Anterior cingulate cortex (tissue), 58 donors: ENCODE results near the gene AIF1.

Experiments
- DNase-seq, 58 donors: peaks; one replicate each; lab custom pipeline; 2025; lab: John Stamatoyannopoulos, UW

Gene AIF1

DNA sequence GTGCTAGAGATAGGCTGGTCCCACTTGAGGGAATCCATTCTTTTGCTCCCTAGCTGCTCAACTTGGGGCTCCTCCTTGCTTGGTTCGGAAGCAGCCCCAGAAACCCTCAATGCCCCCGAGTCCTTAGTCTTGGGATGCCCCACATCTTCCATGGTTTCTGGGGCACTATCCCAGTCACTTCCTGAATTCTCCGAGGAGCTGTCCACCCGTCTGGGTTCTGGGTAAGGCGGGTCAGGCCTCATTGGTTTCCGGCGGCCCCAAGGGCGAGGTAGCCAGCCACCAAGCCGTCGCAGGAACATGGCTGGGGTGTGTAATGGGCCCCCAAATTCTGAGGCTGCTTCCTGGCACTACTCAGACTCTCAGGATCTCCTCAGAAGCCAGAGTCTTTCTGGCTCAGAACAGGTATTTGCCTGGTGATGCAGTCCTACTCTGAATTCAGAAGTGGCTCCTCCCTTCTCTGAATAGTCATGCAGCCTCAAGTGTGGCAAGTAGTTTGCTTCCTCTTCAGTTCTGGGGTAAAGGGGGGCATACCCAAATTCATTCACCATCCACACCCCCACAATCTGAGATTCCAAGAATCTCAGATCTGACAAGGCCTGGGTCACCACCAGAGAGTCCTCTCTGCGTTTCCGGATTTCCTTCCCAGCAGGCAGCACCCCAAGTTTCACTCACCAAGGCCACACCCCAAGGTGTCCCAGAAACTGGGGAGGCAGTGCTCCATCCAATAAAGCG, 44.8 kb downstream of the AIF1 start:
- peak in 1 of 58 donors; percentile 1 for DNase-seq

DNA sequence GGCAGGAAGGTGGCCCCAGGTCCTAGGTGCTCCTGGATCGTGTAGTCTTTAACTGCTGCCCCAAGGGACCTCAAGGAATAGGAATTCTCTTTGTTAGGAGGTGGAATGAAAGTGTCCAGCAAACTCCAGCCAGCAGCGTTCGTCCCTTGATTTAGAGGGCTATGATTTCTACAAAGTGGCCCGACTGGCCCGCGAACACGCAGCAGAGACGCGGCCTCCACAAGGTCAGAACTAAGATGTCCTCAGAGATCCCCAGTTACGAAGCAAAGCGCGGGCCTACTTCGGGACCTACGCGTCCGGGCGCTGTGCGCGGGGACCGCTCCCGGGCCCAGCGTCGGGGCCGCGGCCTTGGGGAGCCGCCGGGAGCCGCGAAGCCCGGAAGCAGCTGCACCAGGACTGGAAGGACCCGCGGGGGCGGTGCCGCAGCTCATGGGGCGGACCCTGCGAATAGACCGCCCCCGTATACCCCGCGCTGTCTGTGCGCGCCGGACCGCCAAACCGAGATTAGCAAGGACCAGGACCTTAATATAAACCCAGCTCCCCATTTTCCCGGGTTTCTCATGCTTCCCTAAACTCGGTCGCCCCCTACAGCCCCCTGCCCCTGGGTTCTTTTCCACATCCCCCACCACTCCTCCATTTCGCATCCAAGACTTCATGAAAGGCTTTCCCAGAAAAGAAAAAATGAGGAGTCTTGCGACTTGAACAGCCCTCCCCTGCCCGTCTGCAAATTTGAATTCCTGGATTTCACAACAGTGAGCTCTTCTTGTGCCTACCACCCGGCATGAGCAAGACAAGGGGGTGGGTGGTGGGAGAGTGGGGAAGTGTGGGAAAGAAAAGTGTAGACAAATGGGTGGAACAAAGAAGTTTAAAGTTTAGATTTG, 45.6 kb downstream of the AIF1 start, which contains the start of gene C6orf47:
Gene C6orf47 (minus strand): TSS at position 398 of the 881 bp plus-strand sequence. CDS start 831 bp downstream, outside the sequence.
- DNase-seq: peak; percentile 10 to 85 (median 65)

DNA sequence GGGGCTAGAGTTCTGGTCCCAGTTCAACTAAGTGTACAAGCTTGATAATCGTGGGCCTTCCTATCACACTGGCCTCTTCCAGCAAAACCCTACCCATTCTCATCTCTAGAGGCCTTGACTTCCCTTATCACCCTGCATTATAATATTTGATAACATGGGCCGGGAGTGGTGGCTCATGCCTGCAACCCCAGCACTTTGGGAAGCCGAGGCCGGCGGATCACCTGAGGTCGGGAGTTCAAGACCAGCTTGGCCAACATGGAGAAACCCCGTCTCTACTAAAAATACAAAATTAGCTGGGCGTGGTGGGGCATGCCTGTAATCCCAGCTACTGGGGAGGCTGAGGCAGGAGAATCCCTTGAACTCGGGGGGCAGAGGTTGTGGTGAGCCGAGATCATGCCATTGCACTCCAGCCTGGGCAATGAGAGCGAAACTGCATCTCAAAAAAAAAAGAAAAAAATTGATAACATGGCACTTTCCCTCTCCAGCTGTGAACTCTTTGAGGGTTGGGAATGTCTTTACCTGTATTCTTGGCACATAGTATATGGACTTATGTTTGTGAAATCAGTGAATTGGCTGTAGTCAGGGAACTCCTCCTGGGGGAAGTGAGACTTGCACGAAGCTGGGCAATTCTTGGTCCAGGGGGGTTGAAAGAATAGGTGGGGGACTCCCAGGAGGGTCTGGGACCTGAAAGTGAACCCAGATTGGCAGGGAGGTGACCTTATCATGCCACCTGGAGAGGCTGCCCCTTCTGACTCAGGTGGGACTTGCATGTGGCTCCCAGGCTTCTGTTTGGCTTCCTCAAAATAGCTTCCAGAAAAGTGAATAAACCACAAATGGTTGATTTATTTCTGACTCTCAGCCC, 46.5 kb downstream of the AIF1 start:
- DNase-seq: no peak

DNA sequence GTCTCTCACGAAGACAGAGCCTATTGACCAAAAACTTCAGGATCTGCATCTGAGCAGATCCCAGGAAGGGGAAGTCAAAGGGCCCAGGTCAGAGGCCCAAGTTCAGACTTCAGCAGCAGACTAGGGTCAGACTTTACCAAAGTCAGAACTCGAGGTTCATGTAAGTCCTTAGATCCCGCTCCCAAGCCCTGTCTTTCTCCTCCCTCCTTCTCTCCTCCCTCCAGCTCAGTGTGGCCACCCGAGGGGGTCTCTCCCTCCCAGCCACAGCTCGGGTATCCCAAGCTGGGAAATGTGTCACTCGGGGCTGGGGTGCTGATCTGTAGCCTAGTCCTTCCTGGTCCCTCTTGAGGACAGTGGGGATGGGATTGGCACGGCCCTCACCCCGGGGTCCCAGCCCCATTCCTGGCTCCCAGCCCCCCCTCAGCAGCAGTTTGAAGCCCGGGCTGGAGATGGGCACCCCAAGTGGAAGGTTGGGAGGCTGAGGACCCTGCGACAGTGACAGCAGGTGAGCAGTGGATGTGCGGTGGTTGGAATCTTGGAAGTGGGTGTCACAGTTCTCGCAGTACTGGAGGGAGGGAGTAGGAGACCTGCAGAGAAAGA, 47.2 kb downstream of the AIF1 start:
- DNase-seq: no peak

DNA sequence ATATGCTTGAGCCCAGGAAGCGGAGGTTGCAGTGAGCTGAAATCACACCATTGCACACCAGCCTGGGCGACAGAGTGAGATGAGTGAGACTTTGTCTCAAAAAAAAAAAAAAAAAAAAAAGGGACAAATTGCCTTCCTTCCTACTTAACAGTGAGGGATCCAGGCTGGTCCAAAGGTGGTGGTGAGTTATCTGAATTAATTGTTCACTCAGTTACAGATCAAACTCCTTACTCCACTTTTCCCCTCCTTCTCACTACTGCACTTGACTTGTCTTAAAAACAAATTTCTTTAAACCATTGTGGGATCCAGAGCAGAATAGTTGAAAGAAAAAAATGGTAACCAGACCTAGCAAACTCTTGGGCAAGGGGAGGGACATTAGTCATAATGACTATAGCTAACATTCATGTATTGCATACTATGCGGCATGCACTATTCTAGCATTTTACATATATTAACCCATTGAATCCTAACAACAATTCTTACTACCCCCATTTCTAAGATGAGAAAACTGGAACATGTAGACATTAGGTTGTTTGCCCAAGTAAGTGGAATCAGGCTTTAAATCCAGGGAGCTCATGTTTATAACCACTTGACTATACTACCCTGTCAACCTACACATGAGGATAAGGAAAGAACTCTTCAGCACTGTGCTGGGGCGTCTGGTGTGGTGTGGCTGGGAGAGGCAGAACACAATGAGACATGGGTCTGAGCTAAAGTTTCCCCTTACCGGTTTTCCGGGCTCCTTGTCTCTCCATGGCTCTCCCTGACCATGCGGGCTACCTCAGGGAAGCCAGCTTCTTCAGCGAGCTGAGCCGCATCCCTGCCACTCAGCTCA, 48.3 kb downstream of the AIF1 start:
- no peak for DNase-seq

DNA sequence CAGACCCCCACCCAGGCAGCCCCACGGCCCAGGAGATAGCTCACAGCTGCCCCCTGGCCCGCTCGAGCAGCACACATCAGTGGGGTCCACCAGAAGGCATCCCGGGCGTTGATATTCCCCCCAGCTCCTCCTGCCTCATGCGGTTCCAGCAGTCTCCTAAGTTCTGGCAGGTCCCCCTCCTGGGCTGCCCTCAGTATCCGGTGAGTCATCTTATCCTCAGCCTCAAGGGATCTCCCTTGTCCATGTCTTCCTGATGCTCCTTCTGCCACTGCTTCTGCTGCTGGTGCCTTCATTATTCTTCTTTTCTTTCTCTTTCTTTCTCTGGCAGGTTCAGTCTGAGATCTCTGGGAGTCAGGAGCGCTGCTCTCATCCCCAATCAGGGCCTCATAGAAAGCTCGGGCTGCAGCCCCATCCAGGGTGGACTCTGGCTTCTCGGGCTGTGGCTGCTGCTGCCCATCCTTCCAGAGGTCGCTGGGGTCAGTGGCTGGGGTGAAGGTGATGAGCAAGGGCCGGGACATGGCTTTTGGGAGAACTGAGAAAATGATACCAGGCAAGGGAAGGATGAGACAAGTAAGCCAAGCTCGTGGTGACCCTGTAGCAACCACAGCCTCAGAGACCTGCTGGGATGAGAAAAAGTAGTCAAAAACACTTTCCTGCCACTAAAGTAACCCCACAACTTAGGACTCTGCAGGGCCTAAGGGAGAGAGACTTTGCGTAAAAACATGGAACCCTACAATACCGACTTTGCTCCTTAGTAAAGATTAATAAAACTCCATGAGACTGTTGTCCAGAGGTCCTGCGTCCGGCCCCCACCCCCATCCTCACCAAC, 49.1 kb downstream of the AIF1 start:
- peak in 2 of 58 donors; percentile 10 to 20 for DNase-seq

DNA sequence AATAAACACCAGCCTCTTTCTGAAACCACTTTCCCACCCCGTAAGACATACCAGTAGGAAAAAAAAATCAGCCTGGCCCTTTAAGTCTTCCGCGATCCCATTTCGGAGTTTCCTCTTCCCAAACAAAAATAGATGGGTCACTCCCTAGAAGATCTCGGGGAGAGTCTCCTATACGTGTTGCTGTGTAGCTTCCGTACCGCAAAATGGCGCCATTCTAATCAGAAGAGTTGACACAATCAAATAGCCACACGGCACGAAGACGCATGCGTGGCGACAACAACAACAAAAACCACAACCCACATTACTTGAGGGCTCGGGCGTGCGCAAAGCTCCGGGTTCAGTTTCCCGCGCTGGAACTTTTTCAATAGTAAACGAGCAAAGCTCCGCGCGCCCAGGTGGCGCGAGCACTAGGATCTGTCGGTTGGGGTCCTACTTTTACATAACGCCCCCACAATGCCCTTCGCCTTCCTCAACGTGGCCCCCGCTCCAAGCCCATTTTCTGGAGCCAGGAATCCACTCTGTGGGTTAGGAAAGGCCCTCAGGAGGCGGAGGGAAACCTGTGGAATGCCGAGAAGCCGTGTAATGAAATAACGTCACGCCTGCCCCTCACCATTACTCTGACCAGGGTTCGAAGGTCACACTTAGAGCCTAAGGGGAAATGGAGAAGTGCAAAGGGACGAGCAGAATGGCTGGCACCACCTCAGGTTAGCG, 49.9 kb downstream of the AIF1 start, which contains the start of gene GPANK1:
Gene GPANK1 (minus strand): TSS at position 208 of the 711 bp plus-strand sequence. CDS start 519 bp downstream, outside the sequence.
- DNase-seq: peak; percentile 25 to 95 (median 84)

DNA sequence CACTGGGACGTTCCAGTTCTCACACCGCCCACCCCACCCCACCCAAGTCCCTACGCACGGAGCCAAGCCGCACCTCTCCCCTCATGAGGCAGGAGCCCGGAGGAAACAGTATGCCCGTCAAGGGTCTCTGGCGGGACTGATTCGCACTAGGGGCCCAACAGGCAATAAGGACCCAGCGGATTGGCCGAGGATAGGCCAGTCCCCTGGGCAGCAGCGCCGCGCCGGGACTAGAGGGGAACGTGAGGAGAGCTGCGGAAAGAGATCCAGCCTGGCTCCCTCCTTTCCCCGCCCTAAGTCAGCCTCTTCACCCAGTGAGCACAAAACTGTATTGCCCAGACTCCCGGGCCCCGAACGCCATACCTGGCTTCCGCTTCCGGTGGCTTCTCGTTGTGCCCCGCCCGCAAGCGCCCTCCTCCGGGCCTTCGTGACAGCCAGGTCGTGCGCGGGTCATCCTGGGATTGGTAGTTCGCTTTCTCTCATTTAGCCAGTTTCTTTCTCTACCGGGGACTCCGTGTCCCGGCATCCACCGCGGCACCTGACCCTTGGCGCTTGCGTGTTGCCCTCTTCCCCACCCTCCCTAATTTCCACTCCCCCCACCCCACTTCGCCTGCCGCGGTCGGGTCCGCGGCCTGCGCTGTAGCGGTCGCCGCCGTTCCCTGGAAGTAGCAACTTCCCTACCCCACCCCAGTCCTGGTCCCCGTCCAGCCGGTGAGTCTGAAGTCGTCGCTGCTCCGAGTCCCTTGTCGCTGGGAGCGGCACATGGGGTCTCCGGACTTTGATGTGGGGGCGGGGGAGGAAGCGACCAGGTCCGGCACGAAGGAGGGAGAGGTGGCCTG, 50.7 kb downstream of the AIF1 start, which contains the start of gene CSNK2B:
Gene CSNK2B (plus strand): TSS at position 580 of the 836 bp plus-strand sequence. CDS start 752 bp downstream, outside the sequence.
- DNase-seq: peak; percentile 82 to 100 (median 98)

DNA sequence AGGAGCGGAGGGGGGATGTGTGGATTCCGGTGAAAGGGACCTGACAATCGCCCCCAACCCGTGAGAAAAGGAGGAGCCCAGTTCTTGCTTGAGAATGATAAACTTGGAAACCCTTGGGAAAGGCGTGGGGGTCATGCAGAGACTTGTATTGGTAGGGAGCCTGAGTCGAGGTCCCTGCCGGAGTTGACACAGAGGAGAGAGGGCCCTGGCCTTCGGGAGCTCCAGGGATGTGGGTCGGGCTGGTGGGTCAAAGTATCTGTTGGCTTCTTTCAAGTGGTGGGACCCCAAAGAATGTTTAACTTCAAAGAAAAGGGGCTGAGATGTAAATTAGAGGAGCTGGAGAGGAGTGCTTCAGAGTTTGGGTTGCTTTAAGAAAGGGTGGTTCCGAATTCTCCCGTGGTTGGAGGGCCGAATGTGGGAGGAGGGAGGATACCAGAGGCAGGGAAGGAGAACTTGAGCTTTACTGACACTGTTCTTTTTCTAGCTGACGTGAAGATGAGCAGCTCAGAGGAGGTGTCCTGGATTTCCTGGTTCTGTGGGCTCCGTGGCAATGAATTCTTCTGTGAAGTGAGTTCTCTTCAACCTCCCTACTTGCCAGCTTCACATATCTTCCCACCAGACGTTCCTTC, 51.4 kb downstream of the AIF1 start:
- DNase-seq: no peak
